Keratinocyte (primary cell): Measurements from ENCODE around the gene DIS3L2. TPM values are rescaled to one million over a fixed set of nuclear protein-coding genes. Genes with fewer than 3 reads are reported as not detected.
A peak's percentile ranks its signal among the peaks of the same experiment; 100 is the strongest.

Experiments
- DNase-seq: peaks from one replicate; pipeline ENCODE4 v3.0.0-alpha.2; 2011; ENCODE audit warnings: low read depth, missing footprints, low spot score
- FAIRE-seq: peaks from 2 replicates; lab custom pipeline; 2011; peaks lifted over from hg19 to GRCh38; lab: Jason Lieb, UNC
- H2AFZ ChIP-seq: 2 replicates; pipeline ENCODE4 v1.6.0; 2012; ENCODE audit warnings: low read length, control low read depth, inconsistent platforms; ENCODE audit not compliant: control insufficient read depth
- H3K27ac ChIP-seq: 2 replicates; pipeline ENCODE4 v1.5.1; 2011; ENCODE audit warnings: low read length; ENCODE audit not compliant: control insufficient read depth, insufficient read depth
- H3K27me3 ChIP-seq: 3 replicates; pipeline ENCODE4 v1.6.0; 2011; ENCODE audit warnings: low read length; ENCODE audit not compliant: control insufficient read depth, insufficient read depth; ENCODE audit errors: extremely low read depth
- H3K36me3 ChIP-seq, 2 experiments: 2 replicates in 1 of 2; 3 replicates in 1 of 2; pipeline ENCODE4 v1.5.1; 2011; ENCODE audit warnings: low read length in 2 of 2, mild to moderate bottlenecking in 1 of 2; ENCODE audit not compliant: control insufficient read depth in 2 of 2, insufficient read depth in 2 of 2; ENCODE audit errors: extremely low read depth in 1 of 2
- H3K4me1 ChIP-seq: 3 replicates; pipeline ENCODE4 v1.5.1; 2011; ENCODE audit warnings: low read length; ENCODE audit not compliant: control insufficient read depth, insufficient read depth; ENCODE audit errors: extremely low read depth
- H3K4me2 ChIP-seq: 3 replicates; pipeline ENCODE4 v1.6.0; 2011; ENCODE audit warnings: low read depth, low read length; ENCODE audit not compliant: control insufficient read depth, insufficient read depth; ENCODE audit errors: extremely low read depth
- H3K4me3 ChIP-seq, 3 experiments: fragments of 200-600 bp in 1 of 3; sonication (generic) in 1 of 3; 2 replicates in 2 of 3; 3 replicates in 1 of 3; pipeline ENCODE4 v1.5.1; 2011 to 2016; ENCODE audit warnings: low read length in 3 of 3, mild to moderate bottlenecking in 3 of 3, control low read depth in 2 of 3, inconsistent platforms in 1 of 3, low read depth in 1 of 3, mixed read lengths in 1 of 3, mixed run types in 1 of 3, moderate library complexity in 1 of 3; ENCODE audit not compliant: control insufficient read depth in 2 of 3, insufficient read depth in 2 of 3; ENCODE audit errors: extremely low read depth in 1 of 3
- H3K79me2 ChIP-seq: 2 replicates; pipeline ENCODE4 v1.6.0; 2012; ENCODE audit warnings: low read length; ENCODE audit not compliant: control insufficient read depth, insufficient read depth
- H3K9ac ChIP-seq: 3 replicates; pipeline ENCODE4 v1.6.0; 2011; ENCODE audit warnings: low read length; ENCODE audit not compliant: control insufficient read depth, insufficient read depth; ENCODE audit errors: extremely low read depth
- H3K9me1 ChIP-seq: 3 replicates; pipeline ENCODE4 v1.6.0; 2011; ENCODE audit warnings: low read length; ENCODE audit not compliant: control insufficient read depth, insufficient read depth; ENCODE audit errors: extremely low read depth
- H3K9me3 ChIP-seq: 2 replicates; pipeline ENCODE4 v1.5.1; 2012; ENCODE audit warnings: low read depth, low read length; ENCODE audit not compliant: control insufficient read depth
- H4K20me1 ChIP-seq: 3 replicates; pipeline ENCODE4 v1.6.0; 2011; ENCODE audit warnings: low read length; ENCODE audit not compliant: control insufficient read depth, insufficient read depth; ENCODE audit errors: extremely low read depth
- EZH2 ChIP-seq: IDR thresholded peaks from one replicate; pipeline ENCODE4 v1.6.1; 2012; ENCODE audit warnings: inconsistent platforms, mild to moderate bottlenecking, low read length, moderate library complexity
- dilution Hi-C: fragments of 300-500 bp; cut with MboI; formaldehyde crosslinking; loops from one replicate; pipeline ENCODE4 v1.7.0; 2020; ENCODE audit warnings: low sequenced_read_pairs; ENCODE audit not compliant: extremely low pct_ligation_motif_present
- polyA plus RNA-seq, 5 experiments: library from polyadenylated mRNA; depleted of rRNA in 3 of 5; stranded (reverse) in 3 of 5; stranded (forward) in 1 of 5; unstranded in 1 of 5; fragments of >200 nt; gene quantifications; 1 replicate in 1 of 5; 2 replicates in 3 of 5; 3 replicates in 1 of 5; pipeline versions ENCODE4 v1.2.1 to v1.2.3, GENCODE V29; 2011 to 2012; ENCODE audit warnings: missing spikeins in 2 of 5, low read depth in 1 of 5, low replicate concordance in 1 of 5
- TF ChIP-seq, protein P1 (sequence below), 3 experiments: IDR thresholded peaks in 1 of 3; conservative IDR thresholded peaks in 1 of 3; optimal IDR thresholded peaks in 1 of 3; 2 replicates in 2 of 3; 3 replicates in 1 of 3; pipeline versions ENCODE3 to v1.5.1; 2011; ENCODE audit warnings: low read length in 3 of 3, mild to moderate bottlenecking in 3 of 3, moderate library complexity in 2 of 3, control low read depth in 1 of 3, inconsistent platforms in 1 of 3; ENCODE audit not compliant: insufficient read depth in 2 of 3; ENCODE audit errors: extremely low read depth in 1 of 3

DIS3L2 gene
- polyA plus RNA-seq, 1 donor (not counting 4 experiments of a cell fraction or from before 2014, with no cell fraction given): 8.6 TPM

- Histone ChIP-seq H2AFZ (peak overlapping the region; percentile 55), H3K27ac (peak overlapping the region; percentile 70), H3K79me2 (no peaks in the 10 kb centered on the region), H3K36me3 (peaks cover 0 to 2% of the 10 kb centered on the region in 2 experiments), H3K9me1 (peaks cover 3% of the 10 kb centered on the region), H3K9me3 (no peaks in the 10 kb centered on the region), H4K20me1 (no peaks in the 10 kb centered on the region), H3K4me3 (peak overlapping the region in 2 of 3 experiments; percentile 0 to 30), H3K27me3 (no peaks in the 10 kb centered on the region), H3K4me2 (peak overlapping the region; percentile 84), H3K9ac (peak overlapping the region; percentile 54), H3K4me1 (peaks cover 21% of the 10 kb centered on the region)
- dilution Hi-C loops: no loop called here
- no peak for DNase-seq
- FAIRE-seq: peak; percentile 92
- no peak for TF ChIP-seq EZH2
- TF ChIP-seq, protein P1, sequence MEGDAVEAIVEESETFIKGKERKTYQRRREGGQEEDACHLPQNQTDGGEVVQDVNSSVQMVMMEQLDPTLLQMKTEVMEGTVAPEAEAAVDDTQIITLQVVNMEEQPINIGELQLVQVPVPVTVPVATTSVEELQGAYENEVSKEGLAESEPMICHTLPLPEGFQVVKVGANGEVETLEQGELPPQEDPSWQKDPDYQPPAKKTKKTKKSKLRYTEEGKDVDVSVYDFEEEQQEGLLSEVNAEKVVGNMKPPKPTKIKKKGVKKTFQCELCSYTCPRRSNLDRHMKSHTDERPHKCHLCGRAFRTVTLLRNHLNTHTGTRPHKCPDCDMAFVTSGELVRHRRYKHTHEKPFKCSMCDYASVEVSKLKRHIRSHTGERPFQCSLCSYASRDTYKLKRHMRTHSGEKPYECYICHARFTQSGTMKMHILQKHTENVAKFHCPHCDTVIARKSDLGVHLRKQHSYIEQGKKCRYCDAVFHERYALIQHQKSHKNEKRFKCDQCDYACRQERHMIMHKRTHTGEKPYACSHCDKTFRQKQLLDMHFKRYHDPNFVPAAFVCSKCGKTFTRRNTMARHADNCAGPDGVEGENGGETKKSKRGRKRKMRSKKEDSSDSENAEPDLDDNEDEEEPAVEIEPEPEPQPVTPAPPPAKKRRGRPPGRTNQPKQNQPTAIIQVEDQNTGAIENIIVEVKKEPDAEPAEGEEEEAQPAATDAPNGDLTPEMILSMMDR (optimal IDR thresholded peaks at IDR 0.05 in 1 of 3, IDR thresholded peaks at IDR 0.05 in 1 of 3, conservative IDR thresholded peaks at IDR 0.05 in 1 of 3; ENCODE audit: extremely low read depth in 1 of 3, insufficient read depth in 2 of 3, low read length in 3 of 3): peak in 1 of 3 experiments; percentile 29
Observed at GRCh38 chr2:232286001-232286868, 324.7 kb downstream of the DIS3L2 start.

GRCh38 chr2:232287316-232287715 is 325.8 kb downstream of the DIS3L2 start:
- Histone ChIP-seq H3K4me1 (peaks cover 21% of the 10 kb centered on the region), H3K79me2 (no peaks in the 10 kb centered on the region), H3K27me3 (no peaks in the 10 kb centered on the region), H2AFZ (no peak overlapping the region), H3K4me2 (no peak overlapping the region), H3K9me1 (peaks cover 4% of the 10 kb centered on the region), H4K20me1 (no peaks in the 10 kb centered on the region), H3K36me3 (no peaks in the 10 kb centered on the region), H3K27ac (no peak overlapping the region), H3K9ac (no peak overlapping the region), H3K9me3 (no peaks in the 10 kb centered on the region), H3K4me3 (no peak overlapping the region)
- FAIRE-seq (no peak), DNase-seq (no peak)
- dilution Hi-C loops: no loop called here
- TF ChIP-seq, protein P1 (optimal IDR thresholded peaks at IDR 0.05 in 1 of 3, IDR thresholded peaks at IDR 0.05 in 1 of 3, conservative IDR thresholded peaks at IDR 0.05 in 1 of 3; ENCODE audit: extremely low read depth in 1 of 3, insufficient read depth in 2 of 3, low read length in 3 of 3): no peak
- TF ChIP-seq EZH2: no peak
